Measurements from ENCODE around the gene RAD18.

RAD18 gene

GRCh38 chr3:8895829-8896228, 67.4 kb downstream of the RAD18 start:
- no peak for DNase-seq (ENCODE audit: low read depth)

- no peak for DNase-seq (ENCODE audit: low read depth)
Observed at GRCh38 chr3:8893001-8893400, 70.3 kb downstream of the RAD18 start.

- DNase-seq (ENCODE audit: low read depth), result no peak
Observed at GRCh38 chr3:8891774-8892173, 71.5 kb downstream of the RAD18 start.

GRCh38 chr3:8891303-8891702, 72.0 kb downstream of the RAD18 start:
- DNase-seq (ENCODE audit: low read depth), result no peak

GRCh38 chr3:8888301-8888915, 74.9 kb downstream of the RAD18 start:
- no peak for DNase-seq (ENCODE audit: low read depth)

GRCh38 chr3:8887435-8888300, 75.6 kb downstream of the RAD18 start:
- no peak for DNase-seq (ENCODE audit: low read depth)

GRCh38 chr3:8886546-8886945, 76.7 kb downstream of the RAD18 start:
- no peak for DNase-seq (ENCODE audit: low read depth)

GRCh38 chr3:8885536-8886316, 77.5 kb downstream of the RAD18 start:
- no peak for DNase-seq (ENCODE audit: low read depth)

- no peak for DNase-seq (ENCODE audit: low read depth)
Observed at GRCh38 chr3:8884630-8885290, 78.5 kb downstream of the RAD18 start.

- no peak for DNase-seq (ENCODE audit: low read depth)
Observed at GRCh38 chr3:8882642-8883041, 80.6 kb downstream of the RAD18 start.

- DNase-seq (ENCODE audit: low read depth), result no peak
Observed at GRCh38 chr3:8882171-8882593, 81.1 kb downstream of the RAD18 start.

- no peak for DNase-seq (ENCODE audit: low read depth)
Observed at GRCh38 chr3:8879347-8879944, 83.8 kb downstream of the RAD18 start.

- no peak for DNase-seq (ENCODE audit: low read depth)
Observed at GRCh38 chr3:8875836-8876235, 87.4 kb downstream of the RAD18 start.

- DNase-seq (ENCODE audit: low read depth), result no peak
Observed at GRCh38 chr3:8873740-8874139, 89.5 kb downstream of the RAD18 start.

GRCh38 chr3:8872261-8872660, 91.0 kb downstream of the RAD18 start:
- DNase-seq (ENCODE audit: low read depth), result no peak

GRCh38 chr3:8871306-8871705, 92.0 kb downstream of the RAD18 start:
- no peak for DNase-seq (ENCODE audit: low read depth)

GRCh38 chr3:8870134-8870533, 93.1 kb downstream of the RAD18 start:
- no peak for DNase-seq (ENCODE audit: low read depth)

GRCh38 chr3:8869613-8870012, 93.7 kb downstream of the RAD18 start:
- no peak for DNase-seq (ENCODE audit: low read depth)

GRCh38 chr3:8868996-8869395, 94.3 kb downstream of the RAD18 start:
- DNase-seq (ENCODE audit: low read depth), result no peak

GRCh38 chr3:8867646-8868045, 95.6 kb downstream of the RAD18 start:
- no peak for DNase-seq (ENCODE audit: low read depth)

- no peak for DNase-seq (ENCODE audit: low read depth)
Observed at GRCh38 chr3:8865697-8866096, 97.6 kb downstream of the RAD18 start.

All from activated gamma-delta T cell treated with anti-CD3 and anti-CD28 coated beads, Interleukin-2, amount 50 U/mL, for 16 hours (primary cell).